ENCODE measurements around the gene CD244. TPM values are rescaled to one million over a fixed set of nuclear protein-coding genes. Genes with fewer than 3 reads are reported as not detected.
A peak's percentile ranks its signal among the peaks of the same experiment; 100 is the strongest.

Gene CD244
- total and polyA plus RNA-seq, 2 donors (not counting 3 experiments of a cell fraction or from before 2014, with no cell fraction given): not detected

DNA sequence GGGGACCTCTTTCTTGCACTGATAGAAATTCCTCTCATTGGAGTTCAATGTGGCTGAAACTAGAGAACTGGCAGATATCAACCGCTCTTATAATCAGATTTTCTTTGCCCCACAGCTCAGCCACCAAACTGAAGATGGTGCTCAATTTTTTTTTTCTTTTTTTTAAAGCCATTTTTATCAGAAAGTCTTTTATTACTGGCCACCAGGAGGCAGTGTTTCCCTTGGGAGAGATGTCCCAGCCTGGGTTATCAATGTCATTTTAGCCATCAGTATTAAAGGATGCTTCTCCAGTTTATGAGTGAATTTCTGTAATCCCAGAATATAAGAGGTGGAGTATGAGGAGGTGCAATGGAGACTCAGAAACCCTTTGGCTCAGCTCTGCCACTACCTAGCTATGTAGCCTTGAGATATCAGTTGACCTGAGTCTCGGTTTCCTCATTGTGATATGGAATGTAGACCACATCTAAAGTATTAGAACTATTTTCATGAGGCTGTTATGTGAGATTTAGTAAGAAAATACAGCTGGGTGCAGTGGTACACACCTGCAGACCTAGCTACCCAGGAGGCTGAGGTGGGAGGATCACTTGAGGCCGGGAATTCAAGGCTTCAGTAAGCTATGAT is 27.6 kb downstream of the CD244 start:
- BruUV-seq (replicated peaks): no TSS peak
- ChIA-PET POLR2A (no interaction called here), CTCF (interaction anchor here (0.6 to 5.3 kb wide), 25 partner anchors 9 to 539 kb away, joined by 3 to 57 read pairs (median 3); partner anchors contain the start of genes DEDD, ITLN2, SLAMF7 and USF1)
- no peaks in the 10 kb centered on the region for H3K27me3 ChIP-seq (ENCODE audit: control insufficient read depth in 2 of 2, insufficient read depth in 2 of 2, low read length in 2 of 2)
- no peak for TF ChIP-seq GATA2 (IDR thresholded peaks at IDR 0.05; ENCODE audit: insufficient read depth, insufficient read length, low read depth, low read length)
- TF ChIP-seq MYC (IDR thresholded peaks at IDR 0.05; ENCODE audit: low read depth, low read length): no peak
- TF ChIP-seq EZH2 (IDR thresholded peaks at IDR 0.05; ENCODE audit: borderline replicate concordance, low read depth, low read length, severe bottlenecking): no peak
- TF ChIP-seq, protein P1, sequence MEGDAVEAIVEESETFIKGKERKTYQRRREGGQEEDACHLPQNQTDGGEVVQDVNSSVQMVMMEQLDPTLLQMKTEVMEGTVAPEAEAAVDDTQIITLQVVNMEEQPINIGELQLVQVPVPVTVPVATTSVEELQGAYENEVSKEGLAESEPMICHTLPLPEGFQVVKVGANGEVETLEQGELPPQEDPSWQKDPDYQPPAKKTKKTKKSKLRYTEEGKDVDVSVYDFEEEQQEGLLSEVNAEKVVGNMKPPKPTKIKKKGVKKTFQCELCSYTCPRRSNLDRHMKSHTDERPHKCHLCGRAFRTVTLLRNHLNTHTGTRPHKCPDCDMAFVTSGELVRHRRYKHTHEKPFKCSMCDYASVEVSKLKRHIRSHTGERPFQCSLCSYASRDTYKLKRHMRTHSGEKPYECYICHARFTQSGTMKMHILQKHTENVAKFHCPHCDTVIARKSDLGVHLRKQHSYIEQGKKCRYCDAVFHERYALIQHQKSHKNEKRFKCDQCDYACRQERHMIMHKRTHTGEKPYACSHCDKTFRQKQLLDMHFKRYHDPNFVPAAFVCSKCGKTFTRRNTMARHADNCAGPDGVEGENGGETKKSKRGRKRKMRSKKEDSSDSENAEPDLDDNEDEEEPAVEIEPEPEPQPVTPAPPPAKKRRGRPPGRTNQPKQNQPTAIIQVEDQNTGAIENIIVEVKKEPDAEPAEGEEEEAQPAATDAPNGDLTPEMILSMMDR (IDR thresholded peaks at IDR 0.05; ENCODE audit: extremely low read depth in 1 of 2, insufficient read depth in 1 of 2, low read depth in 1 of 2, low read length in 2 of 2): peak; percentile 41 to 47
- no peak overlapping the region for H3K4me3 ChIP-seq (replicated peaks in 1 of 3; ENCODE audit: insufficient read depth in 1 of 3, low read depth in 1 of 3, low read length in 3 of 3)
- no peaks in the 10 kb centered on the region for H3K36me3 ChIP-seq (ENCODE audit: control insufficient read depth in 2 of 2, extremely low read depth in 1 of 2, insufficient read depth in 2 of 2, low read length in 2 of 2)
- H3K79me2 ChIP-seq (ENCODE audit: control insufficient read depth, insufficient read depth, low read length): no peaks in the 10 kb centered on the region
- no peaks in the 10 kb centered on the region for H3K4me1 ChIP-seq (ENCODE audit: control insufficient read depth, extremely low read depth, insufficient read depth, low read length)
- no peak overlapping the region for H3K4me2 ChIP-seq (ENCODE audit: insufficient read depth, low read length)
- no peak overlapping the region for H2AFZ ChIP-seq (ENCODE audit: low read depth, low read length)
- dilution Hi-C loops (cut with MboI; ENCODE audit: extremely low pct_ligation_motif_present, low sequenced_read_pairs) (no loop called here), intact Hi-C loops (cut with micrococcal nuclease) (loop anchor here (1.0 to 2.0 kb wide), 4 partner anchors 116 to 304 kb away; no protein-coding TSS in a partner anchor)
- no peaks in the 10 kb centered on the region for H3K9me3 ChIP-seq (replicated peaks; ENCODE audit: control insufficient read depth, insufficient read depth, low read length)
- H3K9me1 ChIP-seq (replicated peaks; ENCODE audit: control insufficient read depth, extremely low read depth, insufficient read depth, low read length): no peaks in the 10 kb centered on the region
- H4K20me1 ChIP-seq (replicated peaks; ENCODE audit: control insufficient read depth, extremely low read depth, insufficient read depth, low read length): no peaks in the 10 kb centered on the region
- H3K9ac ChIP-seq (replicated peaks; ENCODE audit: extremely low read depth, insufficient read depth, low read length): no peak overlapping the region
- peak; percentile 36 for DNase-seq (ENCODE audit: low read depth, low spot score)
- H3K27ac ChIP-seq (ENCODE audit: insufficient read depth, low read depth, low read length): no peak overlapping the region
- FAIRE-seq: peak; percentile 24

Data from endothelial cell of umbilical vein (primary cell).